Loucy (cell line): Measurements from ENCODE around the gene SH3RF1.

Experiments
- H2AFZ ChIP-seq: fragments of 200-600 bp; sonication (generic); 2 replicates; pipeline ENCODE4 v1.6.0; 2016; ENCODE audit warnings: antibody characterized with exemption, mild to moderate bottlenecking, low read length, moderate library complexity
- H3F3A ChIP-seq: fragments of 200-600 bp; 2 replicates; pipeline ENCODE4 v1.6.0; 2016; ENCODE audit warnings: antibody characterized with exemption, low read depth, mild to moderate bottlenecking
- H3K27me3 ChIP-seq: fragments of 200-600 bp; sonication (generic); 2 replicates; pipeline ENCODE4 v1.6.1; 2014; ENCODE audit warnings: low read length, mild to moderate bottlenecking; ENCODE audit not compliant: insufficient read depth, poor library complexity, severe bottlenecking
- H3K36me3 ChIP-seq: fragments of 200-600 bp; sonication (generic); 2 replicates; pipeline ENCODE4 v1.6.1; 2016; ENCODE audit warnings: low read length; ENCODE audit not compliant: insufficient read depth
- H3K4me1 ChIP-seq: fragments of 200-600 bp; sonication (generic); 2 replicates; pipeline ENCODE4 v1.5.1; 2014; ENCODE audit warnings: low read length, mild to moderate bottlenecking; ENCODE audit not compliant: insufficient read depth, poor library complexity, severe bottlenecking
- H3K4me2 ChIP-seq: fragments of 200-600 bp; sonication (generic); 2 replicates; pipeline ENCODE4 v1.6.0; 2014; ENCODE audit warnings: antibody characterized with exemption, low read length, low read depth, mild to moderate bottlenecking; ENCODE audit not compliant: poor library complexity, severe bottlenecking
- H3K4me3 ChIP-seq: fragments of 200-600 bp; sonication (generic); 2 replicates; pipeline ENCODE4 v1.5.1; 2014; ENCODE audit warnings: low read length, mild to moderate bottlenecking, mixed read lengths; ENCODE audit not compliant: poor library complexity, severe bottlenecking
- H3K79me2 ChIP-seq: fragments of 200-600 bp; sonication (generic); 2 replicates; pipeline ENCODE4 v1.6.1; 2014; ENCODE audit warnings: low read length; ENCODE audit not compliant: insufficient read depth
- H3K9ac ChIP-seq: fragments of 200-600 bp; sonication (generic); 2 replicates; pipeline ENCODE4 v1.6.0; 2014; ENCODE audit warnings: mild to moderate bottlenecking, low read depth, low read length, moderate library complexity; ENCODE audit not compliant: poor library complexity, severe bottlenecking
- H3K9me2 ChIP-seq: fragments of 200-600 bp; sonication (generic); replicated peaks from 2 replicates; pipeline ENCODE4 v1.6.1; 2016; ENCODE audit warnings: low read depth, low read length, mixed read lengths
- H3K9me3 ChIP-seq: fragments of 200-600 bp; sonication (generic); 2 replicates; pipeline ENCODE4 v1.6.1; 2014; ENCODE audit warnings: mild to moderate bottlenecking, antibody characterized with exemption, low read length, low read depth; ENCODE audit not compliant: insufficient read depth
- H4K20me1 ChIP-seq: fragments of 200-600 bp; sonication (generic); 2 replicates; pipeline ENCODE4 v1.6.0; 2014; ENCODE audit warnings: antibody characterized with exemption, low read length, mild to moderate bottlenecking; ENCODE audit not compliant: insufficient read depth, poor library complexity, severe bottlenecking
- CTCF ChIP-seq: fragments of 200-600 bp; sonication (generic); conservative IDR thresholded peaks from 2 replicates; pipeline ENCODE4 v1.5.1; 2014; ENCODE audit warnings: mild to moderate bottlenecking, antibody characterized with exemption, low read length
- EZH2phosphoT487 ChIP-seq: fragments of 200-600 bp; IDR thresholded peaks from 2 replicates; pipeline ENCODE4 v1.6.1; 2018; ENCODE audit warnings: antibody characterized with exemption, mild to moderate bottlenecking, moderate library complexity, borderline replicate concordance

The SH3RF1 gene

DNA sequence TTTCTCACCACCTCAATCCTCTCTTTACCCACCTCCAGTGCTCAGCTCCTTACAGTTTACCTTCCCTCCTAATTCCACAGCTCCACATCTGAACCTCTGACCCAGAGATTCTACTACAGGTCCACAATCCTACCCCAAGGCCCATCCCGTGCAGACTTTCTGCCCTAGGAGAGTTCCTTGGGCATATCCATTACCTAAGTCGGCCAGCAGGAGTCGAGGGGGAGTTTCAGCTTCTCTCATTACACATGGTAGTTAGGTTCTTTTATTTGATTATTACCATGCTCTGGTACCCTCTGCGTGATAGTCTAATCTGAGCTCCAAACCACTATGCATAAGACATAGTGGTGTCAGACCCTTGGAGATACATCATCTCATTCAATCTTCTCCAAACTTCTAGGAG, 117.9 kb downstream of the SH3RF1 start:
- Histone ChIP-seq H2AFZ (no peak overlapping the region), H3K4me2 (no peak overlapping the region), H3K4me3 (no peak overlapping the region), H4K20me1 (no peaks in the 10 kb centered on the region), H3F3A (no peaks in the 10 kb centered on the region), H3K9ac (no peak overlapping the region), H3K9me3 (no peaks in the 10 kb centered on the region), H3K4me1 (no peaks in the 10 kb centered on the region), H3K36me3 (peaks cover 4% of the 10 kb centered on the region; the same call in 1 of the 2 replicates), H3K9me2 (no peaks in the 10 kb centered on the region), H3K79me2 (no peaks in the 10 kb centered on the region), H3K27me3 (no peaks in the 10 kb centered on the region)
- TF ChIP-seq EZH2phosphoT487, result no peak
- TF ChIP-seq CTCF, result peak; percentile 38

DNA sequence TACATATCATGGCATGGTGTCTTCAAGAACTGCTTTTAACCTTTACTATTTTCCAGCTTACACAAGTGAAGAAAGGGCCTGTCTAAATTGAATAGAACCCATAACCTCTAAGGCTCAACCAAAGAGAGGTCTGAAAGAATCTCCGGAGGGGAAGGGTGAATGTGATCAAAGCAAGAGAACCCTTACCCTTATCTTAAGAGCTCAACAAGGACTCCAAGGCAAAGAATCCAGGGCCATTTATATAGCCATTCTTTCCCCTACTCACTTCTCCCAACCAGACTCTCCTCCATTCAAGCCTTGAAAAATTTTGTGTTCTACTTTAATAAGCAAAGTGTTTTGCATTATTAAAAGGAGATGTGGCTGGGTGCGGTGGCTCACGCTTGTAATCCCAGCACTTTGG, 118.7 kb downstream of the SH3RF1 start:
- no peaks in the 10 kb centered on the region for H3K9me3 ChIP-seq
- no peaks in the 10 kb centered on the region for H3K4me1 ChIP-seq
- no peak overlapping the region for H3K4me2 ChIP-seq
- no peak overlapping the region for H3K9ac ChIP-seq
- H3F3A ChIP-seq, result no peaks in the 10 kb centered on the region
- H2AFZ ChIP-seq, result no peak overlapping the region
- H3K27me3 ChIP-seq, result no peaks in the 10 kb centered on the region
- H4K20me1 ChIP-seq, result no peaks in the 10 kb centered on the region
- H3K36me3 ChIP-seq, result peaks cover 4% of the 10 kb centered on the region; the same call in 1 of the 2 replicates
- H3K79me2 ChIP-seq, result no peaks in the 10 kb centered on the region
- H3K4me3 ChIP-seq, result no peak overlapping the region
- no peak for TF ChIP-seq EZH2phosphoT487
- TF ChIP-seq CTCF, result no peak
- no peaks in the 10 kb centered on the region for H3K9me2 ChIP-seq

DNA sequence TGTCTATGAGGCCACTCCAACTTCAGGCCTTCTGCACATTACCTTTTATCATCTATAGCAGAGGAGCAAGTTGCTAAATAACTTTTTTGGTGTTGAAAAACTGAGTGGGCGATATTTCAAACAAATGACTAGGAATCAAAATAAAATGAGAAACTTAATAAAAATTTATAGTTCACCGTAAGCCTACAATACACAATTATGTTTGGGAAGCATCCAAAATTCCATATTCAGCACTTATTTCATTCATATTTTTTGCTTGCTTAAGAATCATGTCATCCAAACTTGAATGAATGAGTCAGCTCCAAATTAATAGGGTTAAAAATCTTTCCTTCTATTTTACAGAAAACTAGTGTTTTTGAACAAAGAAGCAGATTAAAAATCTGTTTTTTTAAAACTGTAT, 119.1 kb downstream of the SH3RF1 start:
- Histone ChIP-seq H3K9me2 (no peaks in the 10 kb centered on the region), H3K79me2 (no peaks in the 10 kb centered on the region), H3K4me3 (no peak overlapping the region), H3K4me2 (no peak overlapping the region), H3F3A (no peaks in the 10 kb centered on the region), H3K36me3 (peaks cover 4% of the 10 kb centered on the region; the same call in 1 of the 2 replicates), H4K20me1 (no peaks in the 10 kb centered on the region), H2AFZ (no peak overlapping the region), H3K9me3 (no peaks in the 10 kb centered on the region), H3K27me3 (no peaks in the 10 kb centered on the region), H3K4me1 (no peaks in the 10 kb centered on the region), H3K9ac (no peak overlapping the region)
- no peak for TF ChIP-seq CTCF
- TF ChIP-seq EZH2phosphoT487, result no peak
